ENCODE results near the gene PLPP3. TPM values are rescaled to one million over a fixed set of nuclear protein-coding genes. Genes with fewer than 3 reads are reported as not detected.

PLPP3 gene
- total RNA-seq, 1 donor from 2014 or later: 236 TPM

GRCh38 chr1:56575865-56576264 lies 3.5 kb downstream of the PLPP3 start:
- Histone ChIP-seq H3K4me1 (peaks cover 39% of the 10 kb centered on the region), H3K27ac (peak overlapping the region; percentile 97), H3K27me3 (no peaks in the 10 kb centered on the region), H3K4me3 (peak overlapping the region; percentile 79 to 90), H3K9me3 (no peaks in the 10 kb centered on the region), H3K36me3 (no peaks in the 10 kb centered on the region)
- DNase-seq (ENCODE audit: extremely low spot score in 2 of 2): no peak
- intact Hi-C loops (cut with DNase I): loop anchor here (10.0 kb wide), 1 partner anchor 121 kb away; no protein-coding TSS in a partner anchor
- no peak for TF ChIP-seq POLR2AphosphoS5 (IDR thresholded peaks at IDR 0.05; ENCODE audit: insufficient read depth in 1 of 2, low read depth in 1 of 2)
- TF ChIP-seq POLR2A (IDR thresholded peaks at IDR 0.05): no peak
- no peak for TF ChIP-seq CTCF (IDR thresholded peaks at IDR 0.05)

GRCh38 chr1:56574794-56575193 lies 4.6 kb downstream of the PLPP3 start:
- Histone ChIP-seq H3K27me3 (no peaks in the 10 kb centered on the region), H3K4me1 (peaks cover 45% of the 10 kb centered on the region), H3K27ac (peak overlapping the region; percentile 97), H3K4me3 (peak overlapping the region; percentile 79 to 90), H3K9me3 (no peaks in the 10 kb centered on the region), H3K36me3 (no peaks in the 10 kb centered on the region)
- no peak for DNase-seq (ENCODE audit: extremely low spot score in 2 of 2)
- intact Hi-C loops (cut with DNase I): loop anchor here (10.0 kb wide), 1 partner anchor 120 kb away; no protein-coding TSS in a partner anchor
- no peak for TF ChIP-seq POLR2A (IDR thresholded peaks at IDR 0.05)
- TF ChIP-seq CTCF (IDR thresholded peaks at IDR 0.05): no peak
- no peak for TF ChIP-seq POLR2AphosphoS5 (IDR thresholded peaks at IDR 0.05; ENCODE audit: insufficient read depth in 1 of 2, low read depth in 1 of 2)

- no peaks in the 10 kb centered on the region for H3K27me3 ChIP-seq
- peak overlapping the region; percentile 73 for H3K27ac ChIP-seq
Measured at GRCh38 chr1:56573311-56573710, 6.1 kb downstream of the PLPP3 start.

GRCh38 chr1:56572334-56573050 lies 6.9 kb downstream of the PLPP3 start:
- intact Hi-C loops (cut with DNase I): loop anchor here (10.0 kb wide), 1 partner anchor 118 kb away; no protein-coding TSS in a partner anchor
- H3K9me3 ChIP-seq: no peaks in the 10 kb centered on the region
- H3K27ac ChIP-seq: peak overlapping the region; percentile 73
- no peak for DNase-seq (ENCODE audit: extremely low spot score in 2 of 2)
- H3K4me1 ChIP-seq: peaks cover 62% of the 10 kb centered on the region
- peak overlapping the region; percentile 30 to 90 for H3K4me3 ChIP-seq
- H3K36me3 ChIP-seq: no peaks in the 10 kb centered on the region
- TF ChIP-seq POLR2A (IDR thresholded peaks at IDR 0.05) (no peak), POLR2AphosphoS5 (IDR thresholded peaks at IDR 0.05; ENCODE audit: insufficient read depth in 1 of 2, low read depth in 1 of 2) (no peak), CTCF (IDR thresholded peaks at IDR 0.05) (no peak)
- H3K27me3 ChIP-seq: no peaks in the 10 kb centered on the region

More at GRCh38 chr1:56573311-56573710, 6.1 kb downstream of the PLPP3 start:
- no peaks in the 10 kb centered on the region for H3K9me3 ChIP-seq
- no peak for DNase-seq (ENCODE audit: extremely low spot score in 2 of 2)
- H3K4me1 ChIP-seq: peaks cover 59% of the 10 kb centered on the region
- no peak for TF ChIP-seq CTCF (IDR thresholded peaks at IDR 0.05)
- no peak for TF ChIP-seq POLR2A (IDR thresholded peaks at IDR 0.05)
- TF ChIP-seq POLR2AphosphoS5 (IDR thresholded peaks at IDR 0.05; ENCODE audit: insufficient read depth in 1 of 2, low read depth in 1 of 2): no peak
- intact Hi-C loops (cut with DNase I): loop anchor here (10.0 kb wide), 1 partner anchor 119 kb away; no protein-coding TSS in a partner anchor
- peak overlapping the region; percentile 30 to 90 for H3K4me3 ChIP-seq
- no peaks in the 10 kb centered on the region for H3K36me3 ChIP-seq

GRCh38 chr1:56571448-56571847 lies 7.9 kb downstream of the PLPP3 start:
- Histone ChIP-seq H3K27ac (no peak overlapping the region), H3K4me3 (peak overlapping the region; percentile 9 to 90), H3K27me3 (no peaks in the 10 kb centered on the region), H3K4me1 (peaks cover 61% of the 10 kb centered on the region), H3K9me3 (no peaks in the 10 kb centered on the region), H3K36me3 (no peaks in the 10 kb centered on the region)
- no peak for TF ChIP-seq POLR2A (IDR thresholded peaks at IDR 0.05)
- TF ChIP-seq POLR2AphosphoS5 (IDR thresholded peaks at IDR 0.05; ENCODE audit: insufficient read depth in 1 of 2, low read depth in 1 of 2): no peak
- no peak for TF ChIP-seq CTCF (IDR thresholded peaks at IDR 0.05)
- intact Hi-C loops (cut with DNase I): loop anchor here (10.0 kb wide), 1 partner anchor 117 kb away; no protein-coding TSS in a partner anchor
- DNase-seq (ENCODE audit: extremely low spot score in 2 of 2): no peak
